Right kidney (tissue), 1 donor: Measurements from ENCODE around the gene CA7.
"Not testable (repeated sequence)": the region's sequence is repeated elsewhere in the genome, so short reads cannot be mapped to it uniquely, and the experiment has no call there.

Experiments
- DNase-seq: peaks from one replicate; pipeline ENCODE4 v3.0.0-alpha.2; 2016

CA7 gene

GRCh38 chr16:66874079-66874775 is 30.0 kb downstream of the CA7 start:
- no peak for DNase-seq

DNA sequence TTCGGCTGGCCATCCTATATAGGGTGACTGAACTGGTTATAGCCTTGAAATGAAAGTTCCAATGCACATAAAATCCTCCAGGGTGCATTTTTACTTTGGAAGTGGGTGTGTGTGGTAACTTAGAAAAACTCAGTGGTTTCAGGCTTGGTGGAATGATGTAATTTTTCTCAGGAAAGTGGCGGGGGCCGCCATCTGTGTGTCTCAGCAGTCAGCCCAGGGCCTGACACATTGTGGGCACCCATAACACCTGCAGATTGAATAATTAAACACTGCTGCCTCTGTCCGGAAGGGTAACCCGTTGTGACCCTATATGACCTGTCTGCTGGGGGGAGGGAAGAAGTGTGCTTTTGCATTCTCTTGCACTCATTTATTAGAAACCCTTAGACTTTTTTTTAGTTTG is 33.9 kb downstream of the CA7 start:
- DNase-seq: no peak

DNA sequence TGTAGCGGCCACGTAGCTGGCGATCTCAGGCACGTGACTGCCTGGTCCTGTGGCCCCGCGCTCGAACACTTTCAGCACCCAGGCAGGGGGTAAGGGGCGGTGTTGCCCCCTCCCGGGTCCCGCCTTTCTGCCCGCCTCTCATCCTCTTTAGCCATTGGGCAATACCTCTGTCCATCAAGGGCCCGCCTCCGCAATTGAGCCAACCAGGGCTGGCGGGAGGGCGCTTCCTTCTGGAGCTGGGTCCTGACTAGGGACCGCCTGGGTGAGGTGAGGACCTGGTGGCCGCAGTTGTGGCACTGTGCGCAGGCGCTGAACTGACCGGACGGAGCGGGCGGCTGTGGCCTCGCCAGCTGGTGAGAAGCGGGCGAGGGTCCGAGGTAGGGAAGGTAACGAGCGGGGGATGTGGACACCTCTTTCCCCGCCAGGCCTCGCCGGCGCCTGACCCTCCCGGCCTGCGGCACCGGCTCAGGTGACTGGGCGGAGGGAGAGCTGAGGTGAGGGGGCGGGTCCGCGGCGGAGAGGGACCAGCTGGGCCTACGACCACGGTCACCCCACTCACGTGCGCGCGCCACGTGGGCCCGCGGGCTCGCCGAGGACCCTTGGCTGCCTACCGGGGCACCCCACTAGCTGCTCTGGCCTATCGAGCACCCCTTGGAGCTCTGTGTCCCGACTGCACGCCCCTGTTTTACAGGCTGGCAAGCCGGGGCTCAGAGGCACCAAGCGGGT is 36.2 kb downstream of the CA7 start, which contains the start of gene PDP2:
TSS of gene PDP2 (plus strand) at position 228 of the 726 bp plus-strand sequence. CDS start 3,770 bp downstream, outside the sequence.
- DNase-seq: peak; percentile 97

GRCh38 chr16:66881014-66881417 is 36.8 kb downstream of the CA7 start:
- no peak for DNase-seq

DNA sequence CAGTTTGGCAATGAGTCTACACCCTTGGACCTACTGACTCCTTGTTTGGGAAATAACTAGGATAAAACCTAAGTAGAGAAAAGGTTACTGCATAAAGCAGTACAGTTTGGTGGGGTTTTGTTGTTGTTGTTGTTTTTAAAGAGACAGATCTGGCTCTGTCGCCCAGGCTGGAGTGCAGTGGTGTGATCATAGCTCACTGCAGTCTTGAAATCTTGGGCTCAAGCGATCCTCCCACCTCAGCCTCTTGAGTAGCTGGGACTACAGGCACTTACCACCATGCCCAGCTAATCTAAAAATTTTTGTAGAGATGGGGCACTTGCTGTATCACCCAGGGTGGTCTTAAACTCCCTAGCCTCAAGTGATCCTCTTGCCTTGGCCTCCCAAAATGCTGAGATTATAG is 37.3 kb downstream of the CA7 start:
- DNase-seq: no peak

- no peak for DNase-seq
Observed at GRCh38 chr16:66881964-66882508, 37.8 kb downstream of the CA7 start.

DNA sequence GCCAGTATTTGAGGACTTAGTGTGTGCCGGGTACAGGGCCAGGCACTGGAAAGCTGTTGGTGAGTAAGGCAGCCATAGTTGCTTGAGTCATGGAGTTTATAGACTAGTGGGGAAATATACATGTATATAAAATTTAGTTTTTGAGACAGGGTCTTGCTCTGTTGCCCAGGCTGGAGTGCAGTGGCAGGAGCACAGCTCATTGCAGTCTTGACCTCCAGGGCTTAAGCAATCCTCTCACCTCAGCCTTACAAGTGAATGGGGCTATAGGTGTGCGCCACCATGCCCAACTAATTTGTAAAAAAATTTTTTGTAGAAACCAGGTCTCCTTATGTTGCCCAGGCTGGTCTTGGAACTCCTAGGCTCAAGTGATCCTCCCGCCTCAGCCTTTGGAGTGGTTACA is 38.5 kb downstream of the CA7 start:
- no peak for DNase-seq

GRCh38 chr16:66885491-66885890 is 41.3 kb downstream of the CA7 start:
- DNase-seq: no peak

GRCh38 chr16:66886321-66886720 is 42.1 kb downstream of the CA7 start:
- DNase-seq: no peak

- DNase-seq: no peak
Observed at GRCh38 chr16:66886914-66887313, 42.7 kb downstream of the CA7 start.

DNA sequence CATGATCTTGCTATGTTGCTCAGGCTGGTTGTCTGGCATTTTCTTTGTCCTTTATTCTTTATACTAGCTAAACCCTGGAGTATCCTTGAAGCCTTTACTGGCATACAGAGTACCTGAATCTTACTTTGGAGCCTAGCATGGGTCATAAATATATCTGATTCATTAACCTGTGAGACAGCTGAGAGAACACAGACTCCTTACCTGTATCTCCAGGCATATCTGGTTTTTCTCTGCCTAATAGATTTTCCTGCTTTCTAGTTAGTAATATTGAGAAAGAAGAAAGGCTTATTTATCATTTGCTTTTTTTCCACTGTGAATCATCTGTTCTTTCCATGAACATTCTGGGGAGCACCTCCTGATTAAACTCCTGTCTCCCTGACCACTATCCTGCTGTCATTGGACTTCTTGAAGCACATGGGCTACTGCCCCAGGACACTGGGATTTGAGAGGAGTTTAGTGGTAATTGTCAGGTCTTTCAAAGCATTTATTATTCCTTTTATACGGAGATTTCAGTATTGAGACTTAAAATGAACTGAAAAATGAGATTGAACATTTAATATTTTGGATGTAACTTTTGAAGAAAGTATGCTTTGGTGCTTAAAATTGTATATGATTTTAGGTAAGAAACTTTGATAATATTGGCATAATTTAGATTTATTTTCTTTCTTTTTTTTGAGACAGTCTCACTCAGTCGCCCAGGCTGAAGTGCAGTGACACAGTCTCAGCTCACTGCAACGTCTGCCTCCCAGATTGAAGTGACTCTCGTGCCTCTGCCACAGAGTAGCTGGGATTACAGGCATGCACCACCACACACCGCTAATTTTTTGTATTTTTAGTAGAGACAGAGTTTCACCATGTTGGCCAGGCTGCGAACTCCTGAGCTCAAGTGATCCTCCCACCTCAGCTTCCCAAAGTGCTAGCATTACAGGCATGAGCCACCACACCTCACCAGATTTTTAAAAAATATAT is 44.7 kb downstream of the CA7 start:
- DNase-seq: no peak

DNA sequence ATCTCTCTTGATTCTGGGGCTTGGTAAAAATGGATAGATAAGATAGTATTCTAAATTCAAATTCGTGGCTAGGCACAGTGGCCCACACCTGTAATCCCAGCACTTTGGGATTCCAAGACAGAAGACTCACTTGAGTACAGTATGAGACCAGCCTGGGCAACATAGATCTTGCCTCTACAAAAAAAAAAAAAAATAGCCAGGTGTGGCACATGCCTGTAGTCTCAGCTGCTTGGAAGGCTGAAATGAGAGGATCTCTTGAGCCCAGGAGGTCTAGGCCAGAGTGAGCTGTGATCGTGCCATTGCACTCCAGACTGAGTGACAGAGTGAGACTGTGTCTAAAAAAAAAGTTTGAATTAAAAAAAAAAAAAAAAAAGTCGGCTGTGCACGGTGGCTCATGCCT is 45.4 kb downstream of the CA7 start:
- DNase-seq: no peak

- no peak for DNase-seq
Observed at GRCh38 chr16:66890799-66891198, 46.6 kb downstream of the CA7 start.

DNA sequence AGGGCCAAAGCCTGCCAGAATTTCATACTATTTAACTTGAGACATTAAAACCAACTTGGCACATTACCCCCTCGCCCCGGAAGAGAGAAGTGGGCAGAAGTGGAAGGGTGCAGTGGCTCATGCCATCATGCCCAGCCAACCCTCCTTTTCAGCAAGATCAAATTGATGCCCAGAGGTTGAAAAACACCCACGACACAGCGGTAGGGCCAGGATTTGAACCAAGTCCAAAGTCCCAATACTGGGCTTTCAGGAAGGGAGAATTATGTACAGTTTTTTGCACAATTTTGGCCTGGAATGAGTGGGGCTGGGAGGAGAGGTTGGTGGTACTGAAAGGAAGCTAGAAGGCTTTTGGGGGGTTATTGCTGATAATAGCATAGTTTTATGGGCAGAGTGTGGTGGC is 47.1 kb downstream of the CA7 start:
- DNase-seq: no peak

GRCh38 chr16:66891797-66892196 is 47.6 kb downstream of the CA7 start:
- no peak for DNase-seq

DNA sequence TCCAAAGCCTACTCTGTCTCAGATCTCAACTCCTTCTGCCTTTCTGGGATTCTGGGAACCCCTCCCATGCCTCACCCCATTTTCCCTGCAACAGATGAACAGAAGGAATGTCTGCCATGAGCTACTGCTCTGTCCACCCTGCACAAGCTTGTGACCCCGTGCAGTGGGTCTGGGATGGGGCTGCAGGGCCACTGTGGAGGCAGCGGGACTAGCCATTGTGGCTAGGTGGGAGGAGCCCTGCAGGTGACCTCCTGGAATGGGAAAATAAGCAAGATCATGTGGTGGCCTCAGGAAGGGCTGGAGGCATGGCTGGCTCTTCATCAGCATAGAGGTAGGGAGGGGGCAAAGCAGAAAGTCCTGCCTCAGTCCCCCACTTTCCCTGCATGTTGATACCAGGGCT is 49.8 kb downstream of the CA7 start:
- DNase-seq: no peak

GRCh38 chr16:66894948-66895688 is 50.9 kb downstream of the CA7 start:
- DNase-seq: peak; percentile 68

GRCh38 chr16:66895689-66895979 is 51.4 kb downstream of the CA7 start:
- no peak for DNase-seq

- no peak for DNase-seq
Observed at GRCh38 chr16:66895999-66896398, 51.8 kb downstream of the CA7 start.

- DNase-seq: not testable (repeated sequence)
Observed at GRCh38 chr16:66896682-66897081, 52.5 kb downstream of the CA7 start.

- DNase-seq: no peak
Observed at GRCh38 chr16:66898207-66898606, 54.0 kb downstream of the CA7 start.

- no peak for DNase-seq
Observed at GRCh38 chr16:66898933-66899309, 54.7 kb downstream of the CA7 start.
